VCaP (cell line): ENCODE measurements around the gene UNC5C.

Experiments used
- H3K27ac ChIP-seq: fragments of 450-650 bp; 2 replicates; pipeline ENCODE4 v1.5.1; 2017
- TF ChIP-seq, protein P1 (sequence below): fragments of 450-650 bp; conservative IDR thresholded peaks from 2 replicates; pipeline ENCODE4 v1.5.1; 2017; ENCODE audit warnings: mild to moderate bottlenecking, moderate library complexity

The UNC5C gene

GRCh38 chr4:95548738-95549245, at the start of gene UNC5C:
Gene UNC5C (minus strand): TSS chr4:95548973.
- peak within 1 kb of the TSS; percentile 49; the same call in 1 of the 2 replicates for H3K27ac ChIP-seq
- TF ChIP-seq, protein P1, sequence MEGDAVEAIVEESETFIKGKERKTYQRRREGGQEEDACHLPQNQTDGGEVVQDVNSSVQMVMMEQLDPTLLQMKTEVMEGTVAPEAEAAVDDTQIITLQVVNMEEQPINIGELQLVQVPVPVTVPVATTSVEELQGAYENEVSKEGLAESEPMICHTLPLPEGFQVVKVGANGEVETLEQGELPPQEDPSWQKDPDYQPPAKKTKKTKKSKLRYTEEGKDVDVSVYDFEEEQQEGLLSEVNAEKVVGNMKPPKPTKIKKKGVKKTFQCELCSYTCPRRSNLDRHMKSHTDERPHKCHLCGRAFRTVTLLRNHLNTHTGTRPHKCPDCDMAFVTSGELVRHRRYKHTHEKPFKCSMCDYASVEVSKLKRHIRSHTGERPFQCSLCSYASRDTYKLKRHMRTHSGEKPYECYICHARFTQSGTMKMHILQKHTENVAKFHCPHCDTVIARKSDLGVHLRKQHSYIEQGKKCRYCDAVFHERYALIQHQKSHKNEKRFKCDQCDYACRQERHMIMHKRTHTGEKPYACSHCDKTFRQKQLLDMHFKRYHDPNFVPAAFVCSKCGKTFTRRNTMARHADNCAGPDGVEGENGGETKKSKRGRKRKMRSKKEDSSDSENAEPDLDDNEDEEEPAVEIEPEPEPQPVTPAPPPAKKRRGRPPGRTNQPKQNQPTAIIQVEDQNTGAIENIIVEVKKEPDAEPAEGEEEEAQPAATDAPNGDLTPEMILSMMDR, result peak; percentile 57

GRCh38 chr4:95596676-95597075, 47.9 kb upstream of the UNC5C start:
- no peak overlapping the region for H3K27ac ChIP-seq
- TF ChIP-seq, protein P1, result no peak

DNA sequence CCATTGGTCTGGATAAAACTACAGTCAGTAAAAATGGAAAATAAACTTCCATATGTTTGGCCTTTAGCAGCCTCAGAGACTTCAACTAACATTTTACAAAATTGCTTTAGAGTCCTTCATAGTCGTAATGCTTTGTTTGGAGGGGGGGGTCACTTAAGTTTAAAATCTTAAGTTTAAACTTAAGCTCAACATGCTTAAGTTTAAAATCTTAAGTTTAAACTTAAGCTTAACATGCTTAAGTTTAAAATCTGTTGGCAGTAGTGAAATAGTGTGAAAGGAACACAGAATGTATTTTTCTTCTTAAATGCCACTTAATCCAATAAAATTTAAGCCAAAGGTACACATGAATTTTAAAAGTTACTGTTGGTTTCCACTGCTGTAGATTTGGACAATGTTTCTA, 45.9 kb upstream of the UNC5C start:
- TF ChIP-seq, protein P1, result no peak
- no peak overlapping the region for H3K27ac ChIP-seq

GRCh38 chr4:95594013-95594412, 45.2 kb upstream of the UNC5C start:
- TF ChIP-seq, protein P1, result no peak
- no peak overlapping the region for H3K27ac ChIP-seq

- TF ChIP-seq, protein P1, result no peak
Observed at GRCh38 chr4:95591278-95591677, 42.5 kb upstream of the UNC5C start.

DNA sequence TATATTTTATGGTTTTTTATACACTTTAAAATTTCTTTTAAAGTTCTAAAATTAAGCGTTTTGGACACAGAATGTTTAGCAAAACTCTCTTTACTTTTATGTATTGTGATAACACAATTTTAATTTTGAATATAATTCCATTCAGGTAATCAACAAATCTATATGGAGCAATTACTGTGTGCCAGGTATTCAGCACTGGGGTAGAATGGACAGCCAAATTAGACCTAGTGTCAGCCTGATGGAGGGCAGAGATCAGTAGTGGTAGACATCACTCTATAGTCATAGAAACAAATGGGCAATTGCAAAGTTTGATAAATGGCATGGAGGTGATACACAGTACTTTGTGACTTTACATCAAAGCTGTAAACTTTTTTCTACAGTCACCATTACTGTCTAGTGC, 41.8 kb upstream of the UNC5C start:
- H3K27ac ChIP-seq, result peak overlapping the region; percentile 20; the same call in 1 of the 2 replicates
- TF ChIP-seq, protein P1, result no peak

More at GRCh38 chr4:95591278-95591677, 42.5 kb upstream of the UNC5C start:
- H3K27ac ChIP-seq, result peak overlapping the region; percentile 20; the same call in 1 of the 2 replicates

DNA sequence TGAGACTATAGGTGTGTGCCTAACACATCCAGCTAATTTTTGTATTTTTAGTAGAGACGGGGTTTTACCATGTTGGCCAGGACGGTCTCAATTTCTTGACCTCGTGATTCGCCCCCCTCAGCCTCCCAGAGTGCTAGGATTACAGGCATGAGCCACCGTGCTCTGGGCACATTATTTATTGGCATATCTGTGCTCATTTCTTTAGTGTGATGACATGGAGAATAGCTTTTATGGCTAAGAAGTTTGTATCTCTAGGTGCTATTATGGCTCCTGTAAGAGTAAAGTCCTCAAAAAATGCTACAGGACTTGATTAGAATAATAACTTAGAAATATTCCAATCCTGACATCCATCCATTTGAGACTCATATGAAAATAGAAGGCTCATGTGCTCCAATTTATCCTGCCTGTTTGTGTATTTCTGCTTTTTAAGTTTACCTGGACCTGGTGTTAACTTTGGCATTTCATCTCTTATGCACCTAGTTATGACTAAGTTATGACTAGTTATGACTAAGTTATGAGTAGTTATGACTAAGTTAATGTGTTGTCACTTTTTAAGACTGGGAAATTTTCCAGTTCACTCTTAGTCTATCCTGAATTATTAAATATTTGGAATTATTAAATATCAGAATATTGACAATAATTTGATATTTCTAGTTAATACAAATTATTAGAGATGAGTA, 36.4 kb upstream of the UNC5C start:
- TF ChIP-seq, protein P1, result no peak
- H3K27ac ChIP-seq, result no peak overlapping the region
